IPS DF 19.7 (cell line): Measurements from ENCODE around the gene MDM2.
"Not testable (repeated sequence)": the region's sequence is repeated elsewhere in the genome, so short reads cannot be mapped to it uniquely, and the experiment has no call there.

Experiments
- DNase-seq: peaks from one replicate; pipeline ENCODE4 v3.0.0-alpha.2; 2013; ENCODE audit warnings: low read depth, low spot score

The MDM2 gene

GRCh38 chr12:68850390-68850789 lies 42.4 kb downstream of the MDM2 start:
- no peak for DNase-seq

GRCh38 chr12:68851592-68852306 lies 43.8 kb downstream of the MDM2 start:
- no peak for DNase-seq

- no peak for DNase-seq
Observed at GRCh38 chr12:68853396-68854077, 45.6 kb downstream of the MDM2 start.

- no peak for DNase-seq
Observed at GRCh38 chr12:68854078-68854468, 46.1 kb downstream of the MDM2 start.

DNA sequence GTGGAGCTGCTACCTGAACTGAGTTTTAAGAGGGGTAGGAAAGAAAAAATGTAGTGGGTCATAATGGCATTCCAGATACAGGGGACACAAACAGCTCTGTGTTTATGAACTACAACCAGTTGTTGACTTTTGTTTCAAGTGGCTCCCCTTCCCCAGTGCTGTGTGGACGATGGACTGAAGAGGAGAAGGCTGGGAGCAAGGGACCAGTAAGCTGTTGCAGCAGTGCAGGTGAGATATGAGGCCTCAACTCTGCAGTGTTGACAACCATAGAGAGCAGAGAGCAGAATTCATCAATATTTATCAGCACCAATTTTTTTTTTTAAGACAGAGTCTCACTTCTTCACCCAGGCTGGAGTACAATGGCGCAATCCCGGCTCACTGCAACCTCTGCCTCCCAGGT lies 46.6 kb downstream of the MDM2 start:
- no peak for DNase-seq

DNA sequence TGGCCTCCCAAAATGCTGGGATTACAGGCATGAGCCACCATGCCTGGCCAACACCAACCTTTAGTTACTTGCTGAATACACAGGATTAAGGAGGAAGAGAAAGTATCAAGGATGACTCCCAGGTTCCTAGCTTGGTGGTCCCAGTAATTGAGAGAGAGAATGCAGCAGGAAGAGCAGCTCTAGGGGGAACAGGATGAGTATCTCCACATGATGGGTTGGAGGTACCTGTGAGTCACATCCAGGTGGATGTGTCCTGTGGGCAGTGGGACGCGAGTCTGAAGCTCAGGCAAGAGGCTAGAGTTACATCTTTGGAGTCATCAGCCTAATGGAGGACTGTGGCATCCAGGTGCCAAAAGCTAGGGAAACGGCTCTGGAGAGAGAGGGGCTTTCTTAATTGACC lies 47.1 kb downstream of the MDM2 start:
- no peak for DNase-seq

DNA sequence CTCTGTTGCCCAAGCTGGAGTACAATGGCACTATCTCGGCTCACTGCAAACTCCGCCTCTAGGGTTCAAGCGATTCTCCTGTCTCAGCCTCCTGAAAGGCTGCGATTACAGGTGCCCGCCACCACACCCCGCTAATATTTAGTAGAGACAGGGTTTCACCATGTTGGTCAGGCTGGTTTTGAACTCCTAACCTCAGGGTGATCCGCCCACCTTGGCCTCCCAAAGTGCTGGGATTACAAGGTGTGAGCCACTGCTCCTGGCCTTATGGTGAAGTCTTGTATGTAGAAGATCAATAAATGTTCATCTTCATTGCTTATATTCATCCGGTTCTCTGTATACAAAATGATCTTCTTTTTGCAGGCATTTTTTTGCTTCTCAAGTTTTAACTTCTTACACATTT lies 47.8 kb downstream of the MDM2 start:
- DNase-seq, result no peak

DNA sequence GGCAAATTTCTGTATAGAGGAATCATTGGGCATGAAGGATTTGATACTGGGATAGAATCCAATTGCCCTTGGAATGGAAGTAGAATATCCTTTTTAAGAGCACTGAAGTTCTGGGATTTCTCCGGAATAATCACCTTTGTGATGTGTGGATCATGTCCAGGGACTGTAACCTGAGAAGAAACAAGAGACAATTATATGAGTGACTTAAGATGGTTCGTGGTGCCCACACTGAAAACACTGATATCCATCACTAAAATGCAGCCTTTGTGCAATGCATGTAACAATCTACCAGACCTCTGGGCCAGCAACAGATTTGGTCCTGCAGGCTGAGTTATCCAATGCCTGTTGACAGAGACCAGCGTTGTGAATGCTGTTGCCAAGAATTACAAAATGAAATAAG lies 48.5 kb downstream of the MDM2 start:
- DNase-seq, result no peak

DNA sequence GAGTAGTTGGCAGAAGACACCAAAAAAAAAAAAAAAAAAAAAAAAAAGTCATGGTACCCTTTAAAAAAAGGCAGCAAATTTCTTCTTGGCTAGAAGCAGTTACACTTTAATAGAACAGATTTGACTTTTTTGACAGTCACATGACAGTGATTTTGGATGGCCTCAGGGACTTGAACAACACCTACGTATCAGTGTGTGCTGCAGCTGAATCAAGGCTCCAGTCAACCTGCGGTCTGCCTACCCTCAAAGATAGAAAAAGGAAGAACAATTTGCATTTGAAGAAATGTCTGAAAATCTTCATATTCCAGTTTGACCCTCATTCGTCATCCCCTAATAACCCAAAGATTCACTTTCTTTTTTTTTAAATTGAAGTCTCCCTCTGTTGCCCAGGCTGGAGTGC lies 53.9 kb downstream of the MDM2 start:
- DNase-seq, result no peak

- DNase-seq, result no peak
Observed at GRCh38 chr12:68863109-68863770, 55.3 kb downstream of the MDM2 start.

GRCh38 chr12:68863886-68864454 lies 56.0 kb downstream of the MDM2 start:
- not testable (repeated sequence) for DNase-seq

- no peak for DNase-seq
Observed at GRCh38 chr12:68864604-68865003, 56.6 kb downstream of the MDM2 start.

DNA sequence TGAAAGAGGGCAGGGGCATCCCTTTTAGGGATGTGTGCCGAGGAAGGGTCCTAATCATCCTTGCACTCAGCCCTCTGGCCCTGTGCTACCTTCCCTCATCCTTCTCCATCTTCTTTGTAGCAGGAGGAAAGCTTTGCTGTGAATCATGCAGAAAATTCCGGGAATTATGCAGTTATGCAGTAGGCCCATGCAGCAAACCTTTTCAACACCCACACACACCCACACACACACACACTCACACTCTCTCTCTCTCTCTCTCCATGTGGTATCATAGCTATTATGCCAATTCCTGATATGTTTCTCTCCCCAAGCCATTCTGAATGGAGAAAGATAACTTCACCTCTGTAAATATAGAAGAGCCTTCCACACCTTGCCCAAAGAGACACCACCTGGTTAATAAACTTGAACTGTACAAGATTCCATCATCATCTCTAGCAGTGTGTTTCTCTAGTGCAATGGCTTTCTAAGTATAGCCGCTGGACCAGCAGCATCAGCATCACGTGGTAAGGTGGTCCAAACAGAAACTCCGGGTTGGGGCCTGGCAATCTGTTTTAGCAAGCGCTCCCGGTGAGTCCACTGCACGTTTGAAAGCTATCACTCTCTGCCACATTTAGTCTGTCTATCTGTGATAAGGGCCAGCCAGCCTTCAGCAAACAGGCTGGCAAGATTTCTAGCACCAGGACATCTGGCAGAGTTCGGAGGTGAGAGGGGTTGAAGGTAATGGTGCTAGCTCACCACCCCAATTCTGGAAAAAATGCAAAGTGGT lies 57.6 kb downstream of the MDM2 start:
- no peak for DNase-seq

DNA sequence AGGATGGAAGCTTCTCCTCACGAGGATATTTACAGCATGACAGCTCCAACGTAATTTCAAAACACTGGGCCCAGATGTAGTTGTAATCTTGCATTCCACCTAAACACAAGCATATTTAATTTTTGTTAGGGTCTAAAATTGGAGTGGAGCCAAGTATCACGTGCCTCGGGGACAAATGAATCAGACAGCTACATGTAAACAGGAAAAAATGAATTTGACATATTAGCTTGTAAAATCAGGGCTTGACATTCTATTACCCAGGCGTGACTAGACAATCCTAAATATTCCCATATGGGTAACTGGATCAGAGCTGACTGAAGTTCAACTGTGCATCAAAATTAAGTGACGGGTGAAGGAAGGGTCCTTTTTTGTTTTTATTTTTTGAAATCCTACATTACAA lies 59.0 kb downstream of the MDM2 start:
- DNase-seq, result no peak

DNA sequence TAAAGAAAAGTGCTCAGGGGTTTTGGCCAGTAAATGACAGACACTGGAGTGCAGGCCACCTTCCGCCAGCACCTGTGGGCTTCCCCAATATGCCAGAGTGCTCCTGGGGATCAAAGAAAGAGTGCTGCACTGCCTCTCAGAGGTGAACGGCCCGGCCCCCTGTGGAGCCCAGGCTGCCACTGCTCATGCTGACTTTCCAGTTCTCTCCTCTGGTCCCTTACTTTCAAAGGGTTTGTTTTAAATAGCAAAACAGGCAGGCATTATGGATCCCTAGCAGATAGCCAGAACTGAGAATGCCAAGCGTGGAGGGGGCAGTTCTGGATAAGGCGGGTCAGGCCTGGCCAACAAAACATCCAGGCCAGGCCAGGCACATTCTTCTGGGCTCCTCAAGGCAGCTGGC lies 59.6 kb downstream of the MDM2 start:
- DNase-seq, result peak; percentile 9

DNA sequence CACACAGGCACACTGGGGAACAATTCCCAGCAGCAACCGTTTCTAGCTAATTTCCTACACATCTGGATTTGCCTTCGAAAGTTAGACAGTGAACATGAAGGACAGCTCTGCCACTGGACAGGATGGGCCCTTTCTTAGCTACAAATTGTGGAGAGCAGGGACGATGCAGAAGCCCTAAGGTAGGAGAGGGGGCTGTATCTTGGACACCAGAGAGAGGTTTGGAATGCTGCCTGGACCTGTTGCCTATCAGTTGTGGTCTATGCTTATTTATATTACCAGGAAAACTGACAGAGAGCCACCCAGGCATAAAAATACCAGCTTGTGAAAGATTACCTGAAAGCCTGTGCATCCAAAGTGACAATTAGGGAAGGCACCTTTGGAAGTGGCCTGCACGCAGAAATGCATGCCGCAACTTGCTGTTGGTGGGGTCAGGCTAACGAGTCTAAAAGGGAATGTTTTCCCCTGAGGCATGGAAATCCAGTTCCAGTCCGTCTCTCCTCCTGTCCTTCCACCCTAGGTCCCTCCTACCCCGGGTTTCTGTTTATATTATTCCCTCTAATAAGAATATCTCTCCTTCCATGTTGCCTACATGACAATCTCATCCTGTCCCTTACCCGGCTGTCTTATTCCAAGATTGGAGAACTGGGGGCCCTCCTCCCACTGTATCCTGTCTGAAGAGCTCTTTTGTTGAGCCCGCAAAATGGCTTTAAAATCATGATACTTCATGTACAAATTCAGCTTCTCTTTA lies 60.2 kb downstream of the MDM2 start:
- DNase-seq, result no peak

GRCh38 chr12:68870011-68870410 lies 62.0 kb downstream of the MDM2 start:
- DNase-seq, result no peak

- DNase-seq, result no peak
Observed at GRCh38 chr12:68870443-68870842, 62.5 kb downstream of the MDM2 start.

GRCh38 chr12:68871396-68871795 lies 63.4 kb downstream of the MDM2 start:
- no peak for DNase-seq

DNA sequence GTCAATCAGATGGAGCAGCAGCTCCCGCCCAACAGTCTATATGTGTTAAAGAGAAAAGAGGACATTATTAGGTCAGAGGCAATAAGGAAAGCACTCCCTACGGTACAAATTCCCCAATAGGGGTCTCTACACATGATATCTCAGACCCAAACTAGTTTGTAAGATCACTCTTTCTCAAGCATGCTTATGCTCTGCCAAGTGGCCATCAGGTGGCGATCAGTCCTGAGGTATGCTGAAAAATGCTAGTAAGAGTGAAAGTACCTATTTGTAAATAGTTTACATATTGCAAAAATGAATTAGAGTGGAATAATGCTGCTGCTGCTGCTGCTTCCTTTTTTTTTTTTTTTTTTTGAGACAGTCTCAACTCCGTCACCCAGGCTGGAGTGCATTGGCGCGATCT lies 63.9 kb downstream of the MDM2 start:
- DNase-seq, result peak; percentile 23

DNA sequence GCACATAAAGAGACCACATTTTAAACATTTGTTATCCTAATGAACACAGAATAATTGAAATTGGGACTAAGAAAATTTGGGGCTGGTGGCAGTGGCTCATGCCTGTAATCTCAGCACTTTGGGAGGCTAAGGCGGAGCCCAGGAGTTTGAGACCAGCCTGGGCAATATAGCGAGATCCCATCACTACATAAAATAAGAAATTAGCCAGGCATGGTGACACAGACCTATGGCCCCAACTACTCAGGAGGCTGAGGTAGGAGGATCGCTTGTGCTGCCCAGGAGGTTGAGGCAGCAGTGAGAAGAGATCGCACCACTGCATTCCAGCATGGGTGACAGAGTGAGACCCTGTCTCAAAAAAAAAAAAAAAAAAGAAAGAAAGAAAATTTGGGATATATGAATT lies 65.3 kb downstream of the MDM2 start:
- no peak for DNase-seq
